HT-29 (cell line): ENCODE measurements around the gene RIMS4. TPM values are rescaled to one million over a fixed set of nuclear protein-coding genes. Genes with fewer than 3 reads are reported as not detected.

Source experiments
- DNase-seq: peaks from one replicate; pipeline ENCODE4 v3.0.0-alpha.2; 2015; ENCODE audit warnings: low spot score
- total RNA-seq: library from RNA; depleted of rRNA; stranded (reverse); fragments of >200 nt; shearing (Covaris generic); gene quantifications from 2 replicates; pipeline ENCODE4 v1.2.3, GENCODE V29; 2014

RIMS4 gene
- total RNA-seq, 1 experiment from 2014 or later, result not detected

GRCh38 chr20:44796758-44797457 lies 13.4 kb downstream of the RIMS4 start:
- no peak for DNase-seq

GRCh38 chr20:44796311-44796710 lies 14.0 kb downstream of the RIMS4 start:
- DNase-seq, result no peak

- DNase-seq, result no peak
Measured at GRCh38 chr20:44795836-44796235, 14.5 kb downstream of the RIMS4 start.

- no peak for DNase-seq
Measured at GRCh38 chr20:44792796-44793195, 17.6 kb downstream of the RIMS4 start.

GRCh38 chr20:44790638-44791393 lies 19.5 kb downstream of the RIMS4 start:
- DNase-seq, result no peak

- DNase-seq, result no peak
Measured at GRCh38 chr20:44788706-44789456, 21.5 kb downstream of the RIMS4 start.

- DNase-seq, result no peak
Measured at GRCh38 chr20:44787299-44787698, 23.0 kb downstream of the RIMS4 start.

- DNase-seq, result peak; percentile 25
Measured at GRCh38 chr20:44785768-44786167, 24.6 kb downstream of the RIMS4 start.

- no peak for DNase-seq
Measured at GRCh38 chr20:44784688-44785087, 25.7 kb downstream of the RIMS4 start.

GRCh38 chr20:44781791-44782190 lies 28.6 kb downstream of the RIMS4 start:
- DNase-seq, result no peak

GRCh38 chr20:44781118-44781517 lies 29.2 kb downstream of the RIMS4 start:
- no peak for DNase-seq

GRCh38 chr20:44780226-44780625 lies 30.1 kb downstream of the RIMS4 start:
- peak; percentile 76 for DNase-seq

- DNase-seq, result peak; percentile 38
Measured at GRCh38 chr20:44776980-44777379, 33.4 kb downstream of the RIMS4 start.

GRCh38 chr20:44773070-44773829 lies 37.1 kb downstream of the RIMS4 start:
- no peak for DNase-seq

- DNase-seq, result no peak
Measured at GRCh38 chr20:44772636-44773035, 37.7 kb downstream of the RIMS4 start.

- DNase-seq, result no peak
Measured at GRCh38 chr20:44771172-44771535, 39.2 kb downstream of the RIMS4 start.

GRCh38 chr20:44770484-44771171 lies 39.7 kb downstream of the RIMS4 start:
- DNase-seq, result no peak

GRCh38 chr20:44769481-44769863 lies 40.9 kb downstream of the RIMS4 start:
- DNase-seq, result no peak

- no peak for DNase-seq
Measured at GRCh38 chr20:44768854-44769480, 41.4 kb downstream of the RIMS4 start.

GRCh38 chr20:44768256-44768655 lies 42.1 kb downstream of the RIMS4 start:
- DNase-seq, result no peak
